Tibial nerve (tissue), 4 donors: ENCODE measurements around the gene NKX6-1. TPM values are rescaled to one million over a fixed set of nuclear protein-coding genes. Genes with fewer than 3 reads are reported as not detected.

Experiments used
- DNase-seq, 2 donors: peaks; one replicate each; pipeline ENCODE4 v3.0.0-alpha.2; 2019; ENCODE audit warnings: low spot score in 2 of 2
- H3K27ac ChIP-seq, 4 donors: fragments of 200-600 bp; sonication (generic) in 3 of 4; one replicate each; pipeline ENCODE4 v1.5.1; 2017 to 2019; ENCODE audit warnings: mild to moderate bottlenecking in 1 of 4
- H3K27me3 ChIP-seq, 2 donors: fragments of 200-600 bp; sonication (generic) in 1 of 2; one replicate each; pipeline versions ENCODE4 v1.5.1 to v1.6.0; 2017 to 2019
- H3K36me3 ChIP-seq, 3 donors: fragments of 200-600 bp; sonication (generic); one replicate each; pipeline ENCODE4 v1.5.1; 2018 to 2019
- H3K4me1 ChIP-seq, 4 donors: fragments of 200-600 bp; sonication (generic) in 3 of 4; one replicate each; pipeline ENCODE4 v1.5.1; 2017 to 2019
- H3K4me3 ChIP-seq, 4 donors: fragments of 200-600 bp; sonication (generic) in 3 of 4; one replicate each; pipeline ENCODE4 v1.5.1; 2017 to 2019; ENCODE audit warnings: mild to moderate bottlenecking in 1 of 4, moderate library complexity in 1 of 4
- H3K9me3 ChIP-seq, 4 donors: fragments of 200-600 bp; sonication (generic) in 3 of 4; one replicate each; pipeline ENCODE4 v1.5.1; 2017 to 2019
- CTCF ChIP-seq, 5 experiments: fragments of 200-600 bp in 3 of 5; fragments of 450-650 bp in 2 of 5; sonication (generic) in 3 of 5; IDR thresholded peaks; one replicate each; pipeline ENCODE4 v1.5.1; 2016 to 2019; ENCODE audit warnings: antibody characterized with exemption in 5 of 5, mild to moderate bottlenecking in 3 of 5, moderate library complexity in 2 of 5
- EP300 ChIP-seq, 2 donors: sonication (generic); formaldehyde crosslinking; IDR thresholded peaks; one replicate each; pipeline ENCODE4 v1.6.1; 2017; ENCODE audit warnings: antibody characterized with exemption in 2 of 2, mild to moderate bottlenecking in 1 of 2
- POLR2A ChIP-seq, 2 donors: fragments of 450-650 bp; IDR thresholded peaks; one replicate each; pipeline ENCODE4 v1.6.1; 2017; ENCODE audit warnings: antibody characterized with exemption in 2 of 2, mild to moderate bottlenecking in 2 of 2, moderate library complexity in 2 of 2
- WGBS, 2 donors: methylation state at CpG; one replicate each; pipeline ENCODE4 v1.1.5; 2018; 5-methylcytosine and 5-hydroxymethylcytosine counted together
- total RNA-seq, 4 donors: library from RNA; depleted of rRNA; stranded (reverse); fragments of >200 nt; gene quantifications; one replicate each; pipeline ENCODE4 v1.1.0, GENCODE V29; 2016

NKX6-1 gene
- total RNA-seq, 4 donors from 2014 or later, result 0.21 TPM; not detected in 3

GRCh38 chr4:84512277-84512676, 13.2 kb upstream of the NKX6-1 start:
- H3K9me3 ChIP-seq, result no peaks in the 10 kb centered on the region
- WGBS, 2 donors, result 82 to 89% methylated on average over 5 of the region's 5 CpGs
- DNase-seq, result no peak

DNA sequence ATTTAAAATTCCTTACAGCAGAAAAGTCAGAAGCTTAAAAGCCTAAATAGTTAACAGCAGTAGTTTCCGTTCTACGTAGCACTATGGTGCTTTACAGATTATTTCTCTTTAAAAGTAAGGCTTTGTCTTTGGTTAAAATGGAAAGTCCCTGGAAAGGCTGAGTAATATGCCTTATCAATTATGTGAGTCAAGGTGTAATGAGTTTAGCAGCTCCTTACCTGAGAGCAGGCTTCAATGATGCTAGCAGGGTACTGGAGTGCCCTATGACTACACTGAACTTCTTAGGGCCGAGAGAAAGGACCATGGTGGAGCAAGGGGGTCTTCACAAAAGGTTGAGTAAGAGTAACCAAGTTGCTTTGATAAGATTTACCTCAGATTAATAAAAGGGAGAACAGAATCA, 12.6 kb upstream of the NKX6-1 start:
- H3K27ac ChIP-seq, result no peak overlapping the region
- H3K36me3 ChIP-seq, result no peaks in the 10 kb centered on the region
- TF ChIP-seq CTCF (IDR thresholded peaks at IDR 0.05) (no peak), POLR2A (IDR thresholded peaks at IDR 0.05) (no peak), EP300 (IDR thresholded peaks at IDR 0.05) (no peak)
- H3K9me3 ChIP-seq, result no peaks in the 10 kb centered on the region
- H3K4me3 ChIP-seq, result no peak overlapping the region
- no peak for DNase-seq
- WGBS, 2 donors, result 78 to 87% methylated on average over 3 of the region's 3 CpGs
- no peaks in the 10 kb centered on the region for H3K4me1 ChIP-seq
- H3K27me3 ChIP-seq, result peaks cover 0 to 33% of the 10 kb centered on the region in 2 donors

More at GRCh38 chr4:84512277-84512676, 13.2 kb upstream of the NKX6-1 start:
- no peaks in the 10 kb centered on the region for H3K36me3 ChIP-seq
- H3K4me3 ChIP-seq, result no peak overlapping the region
- H3K27ac ChIP-seq, result no peak overlapping the region
- peaks cover 0 to 27% of the 10 kb centered on the region in 2 donors for H3K27me3 ChIP-seq
- H3K4me1 ChIP-seq, result no peaks in the 10 kb centered on the region
- TF ChIP-seq CTCF (IDR thresholded peaks at IDR 0.05) (no peak), EP300 (IDR thresholded peaks at IDR 0.05) (no peak), POLR2A (IDR thresholded peaks at IDR 0.05) (no peak)

DNA sequence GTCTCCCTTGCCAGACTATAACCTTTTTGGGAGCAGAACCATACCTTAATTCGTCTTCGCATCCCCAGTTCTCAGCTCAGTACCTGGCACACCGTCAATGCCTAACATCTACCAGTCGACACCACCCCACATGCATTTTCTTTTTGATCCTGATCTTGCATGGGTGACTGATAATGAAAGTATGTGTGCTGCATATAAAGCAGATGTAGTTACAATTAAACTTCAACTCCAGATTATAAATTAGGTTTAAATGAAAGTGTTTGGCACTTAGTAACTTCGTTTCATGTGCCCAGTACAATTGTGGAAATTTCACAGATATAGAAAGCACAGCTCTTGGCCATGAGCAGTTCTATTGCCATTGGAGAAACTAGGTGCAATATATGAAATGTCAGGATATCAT, 8.8 kb upstream of the NKX6-1 start:
- no peak overlapping the region for H3K4me3 ChIP-seq
- H3K4me1 ChIP-seq, result no peaks in the 10 kb centered on the region
- peaks cover 0 to 71% of the 10 kb centered on the region in 2 donors for H3K27me3 ChIP-seq
- DNase-seq, result no peak
- H3K36me3 ChIP-seq, result no peaks in the 10 kb centered on the region
- TF ChIP-seq EP300 (IDR thresholded peaks at IDR 0.05), result no peak
- TF ChIP-seq POLR2A (IDR thresholded peaks at IDR 0.05), result no peak
- TF ChIP-seq CTCF (IDR thresholded peaks at IDR 0.05), result no peak
- H3K9me3 ChIP-seq, result no peaks in the 10 kb centered on the region
- H3K27ac ChIP-seq, result no peak overlapping the region
- 77 to 81% methylated on average over 5 of the region's 5 CpGs for WGBS, 2 donors

- H3K9me3 ChIP-seq, result no peaks in the 10 kb centered on the region
- peaks cover 0 to 2% (median 0%) of the 10 kb centered on the region in 4 donors for H3K4me1 ChIP-seq
- H3K27me3 ChIP-seq, result peaks cover 8 to 97% of the 10 kb centered on the region in 2 donors
- DNase-seq, result no peak
- 89 to 92% methylated on average over 2 of the region's 2 CpGs for WGBS, 2 donors
- H3K4me3 ChIP-seq, result no peak overlapping the region
- TF ChIP-seq CTCF (IDR thresholded peaks at IDR 0.05), result no peak
- no peak for TF ChIP-seq EP300 (IDR thresholded peaks at IDR 0.05)
- no peak for TF ChIP-seq POLR2A (IDR thresholded peaks at IDR 0.05)
- no peaks in the 10 kb centered on the region for H3K36me3 ChIP-seq
- H3K27ac ChIP-seq, result no peak overlapping the region
Observed at GRCh38 chr4:84504821-84505220, 5.7 kb upstream of the NKX6-1 start.

DNA sequence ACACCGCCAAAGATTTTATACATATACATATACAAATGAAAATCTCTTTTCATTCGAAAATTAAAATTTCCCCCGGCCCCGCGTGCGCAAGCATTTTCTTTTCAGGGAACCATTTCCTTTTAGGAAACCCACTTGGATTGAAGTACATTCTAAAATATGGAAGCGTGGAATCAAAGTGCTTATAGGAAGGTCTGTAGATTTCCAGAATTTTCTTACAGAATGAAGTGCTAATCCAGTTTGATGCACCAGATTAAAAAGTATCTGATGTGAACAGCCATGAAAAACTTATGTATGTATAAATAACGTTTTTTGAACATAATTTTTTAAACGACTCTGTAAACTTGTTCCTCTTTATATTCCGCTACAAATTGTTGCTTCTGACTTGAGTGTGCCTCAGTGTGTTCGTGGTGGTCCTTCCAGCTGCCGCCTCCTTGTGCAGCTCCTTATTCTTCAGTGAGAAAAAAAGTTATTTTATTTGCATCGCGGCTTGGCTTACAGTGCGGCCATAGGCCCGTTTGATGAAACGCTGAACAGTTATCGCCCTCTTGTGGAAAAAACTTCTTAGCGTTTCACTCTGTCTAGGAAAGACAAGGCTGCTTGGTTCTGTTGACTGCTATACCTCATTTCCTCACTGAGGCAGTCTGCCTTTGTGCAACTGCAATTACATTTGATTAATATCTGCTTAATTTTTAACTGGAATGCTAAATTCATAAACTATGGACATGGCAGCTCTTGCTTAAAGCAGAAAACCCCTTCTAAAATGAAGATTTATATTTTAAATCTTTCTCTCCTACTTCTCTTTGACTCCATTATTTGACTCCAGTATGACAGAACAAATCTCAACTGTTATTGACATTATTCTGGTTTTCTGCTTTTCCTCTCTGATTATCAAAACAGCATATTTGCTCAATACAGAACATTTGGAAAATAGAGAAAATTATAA, 4.7 kb upstream of the NKX6-1 start:
- Histone ChIP-seq H3K4me1 (peaks cover 0 to 13% (median 8%) of the 10 kb centered on the region in 4 donors), H3K27me3 (peaks cover 8 to 98% of the 10 kb centered on the region in 2 donors), H3K36me3 (no peaks in the 10 kb centered on the region), H3K27ac (no peak overlapping the region), H3K4me3 (no peak overlapping the region), H3K9me3 (no peaks in the 10 kb centered on the region)
- DNase-seq, result peak in 1 of 2 donors; percentile 36
- 11 to 12% methylated on average over 19 of the region's 19 CpGs for WGBS, 2 donors
- TF ChIP-seq POLR2A (IDR thresholded peaks at IDR 0.05) (no peak), EP300 (IDR thresholded peaks at IDR 0.05) (peak in 1 of 2 donors; percentile 33), CTCF (IDR thresholded peaks at IDR 0.05) (peak; percentile 32 to 61 (median 43))
